ENCODE data around the gene KLC1.

KLC1 gene

DNA sequence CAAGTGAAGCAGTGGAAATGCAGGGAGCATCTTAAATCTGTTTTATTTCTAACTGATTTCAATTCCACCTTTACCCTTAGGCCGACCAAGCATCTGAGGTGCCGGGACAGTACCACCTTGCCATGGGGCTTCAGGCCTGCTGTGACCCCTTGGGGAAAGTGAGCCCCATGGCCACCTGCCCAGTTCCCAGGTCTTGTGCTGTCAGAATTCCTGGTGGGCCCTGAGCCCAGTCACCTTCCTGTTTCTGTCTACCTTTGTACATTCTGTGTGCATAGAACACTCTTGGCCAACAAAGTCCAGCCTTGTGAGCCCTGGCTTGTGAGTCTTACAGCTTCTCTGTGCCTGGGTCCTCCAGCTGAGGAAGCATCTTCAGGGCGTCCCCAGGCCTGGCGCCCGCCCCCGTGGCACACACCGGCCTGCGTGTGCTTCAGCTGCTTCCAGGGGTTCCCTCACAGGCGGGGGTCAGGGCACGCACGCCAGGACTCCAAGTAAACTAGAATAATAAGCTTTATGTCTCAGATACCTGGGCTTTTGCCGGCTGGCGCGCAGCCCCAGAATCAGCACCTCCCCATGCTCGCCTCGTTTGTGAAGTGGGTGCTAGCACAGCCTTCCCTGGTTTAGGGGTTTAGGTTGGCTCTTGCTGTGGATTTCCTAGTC, 96.9 kb downstream of the KLC1 start:
- FAIRE-seq: no peak

- FAIRE-seq: no peak
Observed at GRCh38 chr14:103726474-103726873, 97.5 kb downstream of the KLC1 start.

GRCh38 chr14:103727313-103727980, 98.4 kb downstream of the KLC1 start:
- FAIRE-seq: no peak

- no peak for FAIRE-seq
Observed at GRCh38 chr14:103728141-103728540, 99.1 kb downstream of the KLC1 start.

DNA sequence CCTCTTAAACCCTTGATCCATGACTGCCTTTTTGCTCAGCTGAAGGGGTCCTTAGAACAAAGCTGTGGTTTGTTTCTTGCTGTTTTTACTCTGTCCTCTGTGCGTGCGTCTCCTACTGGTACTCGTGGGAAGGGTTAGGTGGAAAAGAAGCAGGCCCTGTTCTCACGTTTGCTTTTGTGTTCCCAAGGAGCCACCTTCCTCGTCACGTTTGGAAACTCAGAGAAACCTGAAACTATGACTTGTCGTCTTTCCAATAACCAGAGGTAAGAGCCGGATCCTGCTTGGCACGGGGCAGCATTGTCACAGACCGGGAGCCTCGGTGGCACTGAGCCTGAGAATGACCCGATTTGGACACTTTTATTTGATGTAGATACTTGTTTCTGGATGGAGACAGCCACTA, 99.7 kb downstream of the KLC1 start:
- FAIRE-seq: no peak

DNA sequence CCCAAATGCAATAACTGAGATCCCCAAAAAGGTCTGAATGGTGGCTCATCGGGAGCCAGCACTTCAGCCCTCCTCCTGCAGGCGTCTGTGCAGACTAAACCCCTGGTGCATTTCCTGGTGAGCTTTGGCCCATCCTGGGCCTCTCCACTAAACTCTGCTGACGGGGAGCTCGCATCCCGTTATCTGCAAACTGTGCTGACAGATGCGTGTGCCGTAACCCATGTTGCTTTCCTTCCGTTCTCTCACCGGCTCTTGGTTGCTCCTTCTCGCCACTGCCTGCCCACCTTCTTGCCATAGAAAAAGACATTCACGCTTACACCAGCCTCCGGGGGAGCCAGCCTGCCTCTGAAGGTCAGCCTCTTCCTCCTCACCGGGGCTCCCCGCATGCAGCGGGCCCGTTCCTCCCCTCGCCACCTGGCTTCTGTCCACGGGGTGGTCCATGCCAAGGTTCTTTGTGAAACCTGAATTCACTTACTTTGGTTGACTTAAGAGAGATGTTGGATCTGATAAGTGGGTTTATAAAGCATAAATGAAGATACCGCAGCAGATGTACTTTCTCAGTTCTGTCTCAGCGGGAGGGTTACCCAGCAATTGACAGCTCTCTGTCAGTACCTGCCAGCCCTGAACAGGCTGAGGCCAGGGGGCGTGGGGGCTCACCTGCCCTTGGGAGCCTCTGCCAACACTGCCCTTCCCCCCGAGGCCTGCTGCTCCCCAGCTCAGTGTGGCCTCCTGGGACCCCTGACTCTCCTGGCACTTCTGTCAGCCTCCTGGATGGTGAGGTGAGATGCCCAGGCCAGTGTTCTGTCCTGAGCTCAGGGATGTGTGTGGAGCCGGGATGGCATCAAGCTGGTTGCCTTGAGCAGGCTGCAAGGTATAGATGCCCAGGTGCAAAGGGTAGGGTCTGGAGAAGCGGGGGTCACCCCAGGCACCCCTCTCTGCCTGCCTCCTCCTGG, 100.8 kb downstream of the KLC1 start:
- FAIRE-seq: no peak

GRCh38 chr14:103730490-103731035, 101.6 kb downstream of the KLC1 start:
- no peak for FAIRE-seq

DNA sequence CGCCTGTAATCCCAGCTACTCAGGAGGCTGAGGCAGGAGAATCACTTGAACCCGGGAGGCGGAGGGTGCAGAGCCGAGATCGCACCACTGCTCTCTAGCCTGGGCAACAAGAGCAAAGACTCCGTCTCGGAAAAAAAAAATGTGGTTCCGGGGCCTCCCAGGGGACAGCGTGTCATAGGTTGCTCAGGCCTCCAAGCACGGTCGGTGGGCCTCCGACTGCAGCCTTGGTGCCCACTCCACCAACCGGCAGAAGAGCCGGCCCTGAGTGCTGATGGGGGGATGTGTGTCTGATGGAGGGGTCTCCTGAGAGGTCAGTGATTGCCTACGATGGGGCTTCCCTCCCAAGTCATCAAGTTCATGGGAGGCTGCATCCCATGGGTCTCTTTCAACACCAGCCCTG, 102.5 kb downstream of the KLC1 start:
- FAIRE-seq: no peak

- FAIRE-seq: no peak
Observed at GRCh38 chr14:103731916-103732867, 103.2 kb downstream of the KLC1 start.

DNA sequence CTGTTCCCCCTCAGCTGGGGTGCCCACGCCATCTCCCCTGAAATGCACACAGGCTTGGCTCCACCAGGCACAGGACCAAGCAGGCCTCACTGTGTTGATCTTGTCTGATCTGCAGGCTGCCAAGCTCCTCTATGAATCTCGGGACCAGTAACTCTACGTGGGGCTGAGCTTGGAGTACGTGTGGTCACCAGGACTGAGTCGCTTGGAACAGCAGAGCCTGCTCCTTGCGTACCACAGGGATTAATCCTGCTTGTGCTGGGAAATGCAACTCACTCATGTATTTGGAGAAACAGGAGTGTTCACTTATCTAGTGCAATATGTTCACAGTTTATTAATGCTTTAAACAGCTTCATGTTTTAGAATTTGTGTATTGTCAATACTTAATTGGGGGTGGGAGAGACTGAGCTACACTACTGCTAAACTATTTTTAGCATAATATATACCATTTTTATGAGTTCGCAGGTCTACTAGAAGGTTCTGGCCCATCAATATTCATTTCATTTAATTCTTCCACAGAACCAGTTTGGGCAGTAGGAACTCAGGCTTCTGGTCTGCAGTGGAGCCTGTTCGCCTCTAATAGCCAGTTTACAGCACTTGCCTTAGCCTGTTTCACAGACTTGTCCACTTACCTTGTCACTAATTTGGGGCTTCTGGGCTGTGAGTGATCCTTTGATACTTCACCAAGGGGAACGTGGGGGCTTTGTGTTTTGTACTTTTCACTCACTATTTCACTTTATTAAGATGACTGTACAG, 104.0 kb downstream of the KLC1 start:
- FAIRE-seq: no peak

DNA sequence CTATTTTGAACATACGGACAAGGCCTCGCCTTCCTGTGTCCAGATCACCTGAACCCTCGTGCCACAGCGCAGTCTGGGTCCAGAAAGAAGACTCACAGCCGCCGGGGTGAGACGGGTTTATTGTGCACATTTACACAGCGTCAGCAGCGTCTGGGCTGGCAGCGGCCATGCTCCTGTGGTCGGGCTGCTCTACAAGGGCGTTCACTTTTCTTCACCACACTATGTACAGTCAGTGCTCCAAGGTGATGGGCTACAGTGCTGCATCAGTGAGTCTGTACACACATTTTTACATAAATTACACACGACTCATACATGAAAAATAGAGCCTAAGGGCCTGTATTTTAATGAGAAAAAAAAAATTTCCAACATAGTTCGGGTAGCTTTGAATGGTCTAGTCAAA, 104.6 kb downstream of the KLC1 start:
- no peak for FAIRE-seq

DNA sequence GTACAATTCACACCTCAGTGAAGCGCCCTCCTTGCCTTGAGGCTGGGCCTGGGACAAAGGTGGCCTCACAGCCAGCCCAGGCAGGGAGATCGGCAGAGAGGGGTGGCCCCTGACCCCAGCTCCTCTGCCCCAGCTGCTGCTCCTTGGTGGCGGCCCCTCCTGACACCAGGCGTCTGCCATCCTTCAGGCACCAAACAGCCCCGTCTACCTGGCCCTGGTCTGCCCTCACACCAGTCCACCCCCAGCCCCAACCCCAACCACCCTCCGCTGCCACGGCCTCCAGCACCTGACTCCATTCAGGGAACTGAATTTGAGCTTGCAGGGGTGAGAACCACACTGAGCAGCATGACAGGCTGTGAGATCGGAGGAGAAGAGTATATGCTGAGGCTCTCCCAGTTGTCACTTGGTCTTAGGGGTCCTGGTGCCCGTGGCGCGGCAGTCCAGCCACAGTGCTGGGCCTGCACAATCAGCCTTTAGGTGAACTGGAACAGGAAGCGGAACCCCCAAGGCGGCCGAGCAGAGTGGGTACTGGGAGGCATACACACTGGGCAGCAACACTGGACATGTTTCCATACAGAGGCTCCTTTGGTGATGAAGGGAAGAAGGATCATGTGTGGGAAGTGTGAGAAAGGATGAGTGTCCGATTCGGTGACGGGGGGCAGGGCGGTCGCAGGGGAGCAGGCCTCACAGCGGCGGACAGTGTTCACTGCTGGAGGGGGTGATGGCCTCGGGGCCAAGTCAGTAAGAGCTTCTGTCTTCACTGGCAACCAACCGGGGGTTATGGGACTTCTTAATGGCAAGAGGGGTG, 105.3 kb downstream of the KLC1 start:
- FAIRE-seq: no peak

GRCh38 chr14:103735022-103735421, 106.0 kb downstream of the KLC1 start:
- no peak for FAIRE-seq

DNA sequence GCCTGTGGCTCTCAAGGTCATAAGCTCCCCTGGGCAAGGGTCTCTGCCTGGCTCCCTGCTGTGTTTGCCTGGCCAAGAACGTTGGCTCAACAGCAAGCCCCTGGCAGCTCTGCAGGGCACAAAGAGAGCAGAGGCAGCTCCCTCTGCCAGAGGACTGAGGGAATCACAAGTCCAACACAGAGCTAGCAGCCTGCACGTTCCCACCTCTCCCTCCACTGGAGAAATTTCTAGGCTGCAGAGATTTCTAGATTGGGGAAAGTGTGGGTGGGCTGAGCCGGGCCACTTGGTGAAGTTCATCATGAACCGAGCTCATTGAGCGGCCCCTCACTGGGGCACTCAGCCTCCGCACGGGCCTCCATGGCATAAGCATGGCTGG, 106.4 kb downstream of the KLC1 start:
- no peak for FAIRE-seq

DNA sequence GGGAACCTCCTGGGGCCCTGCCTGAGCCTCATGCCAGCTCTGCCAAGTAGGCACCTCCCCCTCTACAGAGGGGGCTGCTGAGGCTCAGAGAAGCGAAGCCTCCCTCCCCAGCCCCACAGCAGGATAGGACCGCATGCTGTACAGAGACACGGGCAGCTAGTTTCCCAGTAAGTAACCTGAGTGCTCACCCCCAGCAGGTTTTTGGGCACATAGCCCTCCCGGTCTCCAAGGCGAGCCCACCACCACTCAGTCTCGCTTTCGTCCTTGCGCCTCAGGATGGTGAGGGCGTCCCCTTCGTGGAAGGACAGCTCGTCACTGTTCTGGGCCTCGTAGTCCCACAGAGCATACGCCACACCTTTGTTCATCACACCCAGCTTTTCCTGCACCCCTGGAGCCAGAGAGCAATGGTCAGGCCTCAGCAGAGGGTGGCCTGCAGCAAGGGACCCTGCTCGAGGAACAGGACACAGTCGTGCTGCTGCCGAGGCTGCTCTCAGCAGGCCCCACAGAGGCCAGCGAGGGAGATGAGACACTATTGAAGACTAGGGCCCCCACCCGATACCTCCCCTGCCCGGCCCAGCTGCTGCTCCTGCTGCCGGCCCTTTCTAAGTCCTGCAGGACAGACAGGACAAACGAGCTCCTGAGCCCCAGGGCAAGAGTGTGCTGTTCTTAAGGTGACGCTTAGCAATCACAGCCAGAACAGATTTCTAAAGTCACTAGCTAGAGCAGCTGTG, 107.0 kb downstream of the KLC1 start:
- no peak for FAIRE-seq

- FAIRE-seq: no peak
Observed at GRCh38 chr14:103736546-103737431, 107.8 kb downstream of the KLC1 start.

GRCh38 chr14:103737432-103738045, 108.5 kb downstream of the KLC1 start:
- FAIRE-seq: no peak

DNA sequence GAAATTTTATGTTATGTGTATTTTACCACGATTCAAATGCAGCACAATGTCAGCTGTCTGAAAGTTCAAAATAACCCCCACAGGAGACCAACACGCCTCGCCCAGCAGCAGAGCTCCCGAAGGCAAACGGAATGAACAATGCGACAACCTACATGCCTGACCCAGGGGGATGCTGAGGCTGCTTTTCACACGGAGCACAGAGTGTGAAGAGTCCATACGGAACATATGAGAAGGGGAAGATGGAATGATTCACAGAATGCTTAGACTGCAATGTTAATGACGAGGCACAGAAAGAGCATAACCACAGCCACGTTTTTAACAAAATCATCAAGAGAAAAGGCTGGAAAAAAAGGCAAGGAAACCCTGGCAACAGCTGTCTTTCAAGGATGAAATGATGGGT, 109.2 kb downstream of the KLC1 start:
- FAIRE-seq: no peak

All from TTC549 (cell line).